IMR-90 (cell line): Measurements from ENCODE around the gene PLXDC2.

Source experiments
- BHLHE40 ChIP-seq: fragments of 150-350 bp; IDR thresholded peaks from 2 replicates; pipeline ENCODE4 v1.6.1; 2016; ENCODE audit warnings: mild to moderate bottlenecking, low read depth, low read length
- CTCF ChIP-seq: conservative IDR thresholded peaks from 2 replicates; pipeline ENCODE4 v1.5.1; 2012; ENCODE audit warnings: mild to moderate bottlenecking, low read depth, low read length, improper control_type of control experiment
- MAZ ChIP-seq: IDR thresholded peaks from 2 replicates; pipeline ENCODE4 v1.6.1; 2012; ENCODE audit warnings: low read depth, mild to moderate bottlenecking, low read length, improper control_type of control experiment, moderate library complexity, borderline replicate concordance
- MXI1 ChIP-seq: IDR thresholded peaks from 2 replicates; pipeline ENCODE4 v1.6.1; 2012; ENCODE audit warnings: low read depth, mild to moderate bottlenecking, low read length, moderate library complexity, borderline replicate concordance
- NFE2L2 ChIP-seq: fragments of 150-350 bp; IDR thresholded peaks from 2 replicates; pipeline ENCODE4 v1.6.1; 2016; ENCODE audit warnings: low read depth, mild to moderate bottlenecking, low read length
- POLR2A ChIP-seq: IDR thresholded peaks from 2 replicates; pipeline ENCODE4 v1.6.1; 2012; ENCODE audit warnings: mild to moderate bottlenecking, low read depth, low read length
- RAD21 ChIP-seq: IDR thresholded peaks from 2 replicates; pipeline ENCODE4 v1.6.1; 2012; ENCODE audit warnings: low read length, improper control_type of control experiment
- RFX5 ChIP-seq: IDR thresholded peaks from 2 replicates; pipeline ENCODE4 v1.8.0; 2012; ENCODE audit warnings: low read depth, mild to moderate bottlenecking, low read length, moderate library complexity
- SMC3 ChIP-seq: fragments of 150-350 bp; IDR thresholded peaks from 2 replicates; pipeline ENCODE4 v1.6.1; 2016; ENCODE audit warnings: low read depth, mild to moderate bottlenecking, antibody characterized with exemption, low read length, moderate library complexity
- USF2 ChIP-seq: fragments of 150-350 bp; IDR thresholded peaks from 2 replicates; pipeline ENCODE4 v1.6.1; 2017; ENCODE audit warnings: mild to moderate bottlenecking, antibody characterized with exemption, low read length, low read depth

- TF ChIP-seq MXI1 (no peak), POLR2A (no peak), CTCF (no peak), USF2 (no peak), BHLHE40 (no peak), RAD21 (no peak), SMC3 (no peak), NFE2L2 (no peak), RFX5 (no peak), MAZ (no peak)
Measured at GRCh38 chr10:20058135-20058534, 241.9 kb downstream of the PLXDC2 start.
